ENCODE measurements around the gene TPR. TPM values are rescaled to one million over a fixed set of nuclear protein-coding genes. Genes with fewer than 3 reads are reported as not detected.

TPR gene
- total and polyA plus RNA-seq, 2 of the 8 experiments (the other 6 are each of a cell fraction or from before 2014, with no cell fraction given) = 57.1 to 102 TPM

- no peak overlapping the region for H3K14ac ChIP-seq (ENCODE audit: insufficient read length)
- no peak overlapping the region for H3K4me2 ChIP-seq (ENCODE audit: insufficient read depth in 1 of 2, low read depth in 2 of 2, low read length in 2 of 2)
- no peak overlapping the region for H2BK20ac ChIP-seq (ENCODE audit: low read length)
- 88% methylated on average over 4 of the region's 4 CpGs; no CpG with 5 or more reads in 1 of the 2 experiments for WGBS, 2 experiments (ENCODE audit: extremely low coverage in 1 of 2, insufficient coverage in 1 of 2, insufficient read length in 1 of 2, insufficient replicate concordance in 2 of 2, low coverage in 1 of 2, low lambda C conversion rate in 2 of 2, missing lambda C conversion rate in 1 of 2)
- H3K23ac ChIP-seq (ENCODE audit: insufficient read length) = no peak overlapping the region
- ChIA-PET POLR2A (ENCODE audit: partially characterized antibody) (no interaction called here), CTCF (ENCODE audit: partially characterized antibody) (interaction anchor here (0.9 to 1.0 kb wide), 2 partner anchors 14 to 71 kb away, joined by 3 to 5 read pairs; no protein-coding TSS in a partner anchor)
- no peaks in the 10 kb centered on the region for H4K20me1 ChIP-seq (replicated peaks in 1 of 2; ENCODE audit: control insufficient read depth in 1 of 2, insufficient read depth in 2 of 2, low read length in 2 of 2)
- no peaks in the 10 kb centered on the region for H3K23me2 ChIP-seq (ENCODE audit: low read depth, low read length)
- H2BK15ac ChIP-seq (ENCODE audit: low read length) = no peak overlapping the region
- H4K8ac ChIP-seq (ENCODE audit: extremely low read depth, insufficient read depth, low read length) = no peak overlapping the region
- H2BK120ac ChIP-seq (replicated peaks; ENCODE audit: low read depth, low read length) = no peak overlapping the region
- no peak overlapping the region for H2AFZ ChIP-seq (ENCODE audit: low read length)
- no peak overlapping the region for H3K4ac ChIP-seq (replicated peaks; ENCODE audit: insufficient read length, low read depth, low read length)
- no peak overlapping the region for H3K56ac ChIP-seq (replicated peaks; ENCODE audit: insufficient read length, low read depth, low read length)
- H2BK5ac ChIP-seq (ENCODE audit: low read depth, low read length) = no peak overlapping the region
- H4K5ac ChIP-seq (ENCODE audit: insufficient read length, low read depth, low read length) = no peak overlapping the region
- no peak overlapping the region for H2BK12ac ChIP-seq (ENCODE audit: low read depth, low read length)
- no peaks in the 10 kb centered on the region for H3K79me1 ChIP-seq (ENCODE audit: low read depth, low read length)
- TF ChIP-seq BCL11A (IDR thresholded peaks at IDR 0.05; ENCODE audit: low read depth in 2 of 2, low read length in 2 of 2) (no peak), ATF2 (IDR thresholded peaks at IDR 0.05; ENCODE audit: low read length) (no peak), SUZ12 (IDR thresholded peaks at IDR 0.05; ENCODE audit: low read length) (no peak), ZNF274 (IDR thresholded peaks at IDR 0.05; ENCODE audit: borderline replicate concordance, extremely low read depth, low read length) (no peak), CHD2 (IDR thresholded peaks at IDR 0.05; ENCODE audit: low read length) (no peak), ATF3 (IDR thresholded peaks at IDR 0.05; ENCODE audit: insufficient read depth, low read depth, low read length) (no peak)
- DNase-seq (ENCODE audit: low read depth in 1 of 2, low spot score in 2 of 2) (no peak), FAIRE-seq (no peak)
- no peak overlapping the region for H3K4me3 ChIP-seq (ENCODE audit: extremely low read depth in 1 of 4, insufficient read depth in 2 of 4, low read depth in 3 of 4, low read length in 4 of 4)
- H3K18ac ChIP-seq (ENCODE audit: extremely low read depth, low read length) = no peak overlapping the region
- H3K27me3 ChIP-seq (replicated peaks in 1 of 4; ENCODE audit: control insufficient read depth in 3 of 4, extremely low read depth in 1 of 4, insufficient read depth in 3 of 4, low read length in 3 of 4) = no peaks in the 10 kb centered on the region
- H3K36me3 ChIP-seq (ENCODE audit: control insufficient read depth in 2 of 4, insufficient read depth in 4 of 4, low read length in 3 of 4) = no peaks in the 10 kb centered on the region
- H4K91ac ChIP-seq (replicated peaks; ENCODE audit: insufficient read length, low read length) = no peak overlapping the region
- no peak overlapping the region for H2AK5ac ChIP-seq (ENCODE audit: low read depth, low read length)
- H3K4me1 ChIP-seq (replicated peaks in 1 of 4; ENCODE audit: control insufficient read depth in 3 of 4, insufficient read depth in 4 of 4, low read length in 3 of 4) = no peaks in the 10 kb centered on the region
- H3K79me2 ChIP-seq (ENCODE audit: control insufficient read depth in 1 of 2, insufficient read depth in 2 of 2, low read length in 2 of 2) = no peaks in the 10 kb centered on the region
- no peak overlapping the region for H3K9ac ChIP-seq (replicated peaks in 1 of 4; ENCODE audit: extremely low read depth in 1 of 4, low read depth in 3 of 4, low read length in 3 of 4)
- no peaks in the 10 kb centered on the region for H3K9me3 ChIP-seq (ENCODE audit: insufficient read depth in 2 of 2, low read depth in 1 of 2, low read length in 1 of 2)
- no peak overlapping the region for H3K27ac ChIP-seq (ENCODE audit: low read depth, low read length)
These were observed 85.0 kb downstream of the TPR start for GRCh38 chr1:186289943-186290545.
